GM12878 (cell line): ENCODE results near the gene MAZ. TPM values are rescaled to one million over a fixed set of nuclear protein-coding genes. Genes with fewer than 3 reads are reported as not detected.

Experiments used
- ATF2 ChIP-seq: IDR thresholded peaks from 2 replicates; pipeline ENCODE4 v1.6.1; 2012; ENCODE audit warnings: low read length, inconsistent platforms
- BCLAF1 ChIP-seq: fragments of 450-650 bp; IDR thresholded peaks from 2 replicates; pipeline ENCODE4 v1.6.1; 2017; ENCODE audit warnings: antibody characterized with exemption, mild to moderate bottlenecking, moderate library complexity
- E2F8 ChIP-seq: fragments of 450-650 bp; IDR thresholded peaks from 2 replicates; pipeline ENCODE4 v1.6.1; 2018; ENCODE audit warnings: mild to moderate bottlenecking, low read depth, moderate library complexity; ENCODE audit not compliant: partially characterized antibody
- E4F1 ChIP-seq: fragments of 450-650 bp; IDR thresholded peaks from 2 replicates; pipeline ENCODE4 v1.6.1; 2018; ENCODE audit warnings: borderline replicate concordance, mild to moderate bottlenecking; ENCODE audit not compliant: partially characterized antibody
- EP300 ChIP-seq, 2 experiments: fragments of 150-350 bp in 1 of 2; IDR thresholded peaks; 2 replicates each; pipeline ENCODE4 v1.6.1; 2011 to 2012; ENCODE audit warnings: low read depth in 2 of 2, low read length in 2 of 2, borderline replicate concordance in 1 of 2, improper control_type of control experiment in 1 of 2, inconsistent platforms in 1 of 2; ENCODE audit not compliant: control insufficient read depth in 1 of 2
- KAT2A ChIP-seq: conservative IDR thresholded peaks from 2 replicates; pipeline ENCODE4 v1.6.1; 2011; ENCODE audit warnings: low read depth, low read length; ENCODE audit not compliant: control insufficient read depth
- MEF2A ChIP-seq: IDR thresholded peaks from 2 replicates; pipeline ENCODE4 v1.6.1; 2011; ENCODE audit warnings: low read depth, mild to moderate bottlenecking, low read length, moderate library complexity; ENCODE audit not compliant: insufficient read depth
- MLLT1 ChIP-seq: fragments of 450-650 bp; IDR thresholded peaks from 2 replicates; pipeline ENCODE4 v1.6.1; 2016; ENCODE audit warnings: mild to moderate bottlenecking
- MTA3 ChIP-seq: IDR thresholded peaks from 2 replicates; pipeline ENCODE4 v1.6.1; 2012; ENCODE audit warnings: low read length, inconsistent platforms, borderline replicate concordance
- SPI1 ChIP-seq: IDR thresholded peaks from 2 replicates; pipeline ENCODE4 v1.6.1; 2011; ENCODE audit warnings: low read depth, mild to moderate bottlenecking, low read length, moderate library complexity, borderline replicate concordance; ENCODE audit not compliant: insufficient read depth
- ZBED1 ChIP-seq: IDR thresholded peaks from 2 replicates; pipeline ENCODE4 v1.6.1; 2016; ENCODE audit warnings: borderline replicate concordance
- polyA plus RNA-seq, 11 experiments: library from polyadenylated mRNA; depleted of rRNA in 4 of 11; unstranded in 6 of 11; stranded (reverse) in 5 of 11; fragments of >200 nt; fragmentation: Nextera tagmentation in 4 of 11; fragmentation: Illumina TruSeq in 1 of 11; extraction: Ambion mirVana in 4 of 11; extraction: Trizol in 1 of 11; gene quantifications; 1 replicate in 1 of 11; 2 replicates in 10 of 11; pipeline versions ENCODE4 v1.2.1 to v1.2.3, GENCODE V29; 2011 to 2016; ENCODE audit warnings: inconsistent platforms in 2 of 11, missing spikeins in 2 of 11, low read depth in 1 of 11
- total RNA-seq, 4 experiments: library from RNA; depleted of rRNA in 3 of 4; stranded (reverse); fragments of >200 nt in 3 of 4; fragmentation: Illumina TruSeq in 1 of 4; extraction: Trizol in 1 of 4; gene quantifications; 2 replicates each; pipeline versions ENCODE4 v1.2.1 to v1.2.3, GENCODE V29; 2013 to 2021
- TF ChIP-seq, protein P1 (sequence below): fragments of 450-650 bp; IDR thresholded peaks from 2 replicates; pipeline ENCODE4 v1.6.1; 2017; ENCODE audit warnings: mild to moderate bottlenecking, low read depth, inconsistent platforms; ENCODE audit not compliant: poor library complexity, severe bottlenecking

The MAZ gene
- total and polyA plus RNA-seq, 10 of the 15 experiments (the other 5 are each of a cell fraction or from before 2014, with no cell fraction given), result 23.9 to 309 (median 116) TPM

- peak; percentile 94 for TF ChIP-seq MLLT1
- TF ChIP-seq E4F1, result peak; percentile 47
- TF ChIP-seq ATF2, result no peak
- no peak for TF ChIP-seq MTA3
- TF ChIP-seq EP300 (IDR thresholded peaks at IDR 0.05; ENCODE audit: borderline replicate concordance in 1 of 2, control insufficient read depth in 1 of 2, low read depth in 2 of 2, low read length in 2 of 2), result peak in 1 of 2 experiments; percentile 11; a peak in 1 of 4 replicates
- peak; percentile 62 for TF ChIP-seq E2F8
- TF ChIP-seq KAT2A, result no peak
- TF ChIP-seq, protein P1, sequence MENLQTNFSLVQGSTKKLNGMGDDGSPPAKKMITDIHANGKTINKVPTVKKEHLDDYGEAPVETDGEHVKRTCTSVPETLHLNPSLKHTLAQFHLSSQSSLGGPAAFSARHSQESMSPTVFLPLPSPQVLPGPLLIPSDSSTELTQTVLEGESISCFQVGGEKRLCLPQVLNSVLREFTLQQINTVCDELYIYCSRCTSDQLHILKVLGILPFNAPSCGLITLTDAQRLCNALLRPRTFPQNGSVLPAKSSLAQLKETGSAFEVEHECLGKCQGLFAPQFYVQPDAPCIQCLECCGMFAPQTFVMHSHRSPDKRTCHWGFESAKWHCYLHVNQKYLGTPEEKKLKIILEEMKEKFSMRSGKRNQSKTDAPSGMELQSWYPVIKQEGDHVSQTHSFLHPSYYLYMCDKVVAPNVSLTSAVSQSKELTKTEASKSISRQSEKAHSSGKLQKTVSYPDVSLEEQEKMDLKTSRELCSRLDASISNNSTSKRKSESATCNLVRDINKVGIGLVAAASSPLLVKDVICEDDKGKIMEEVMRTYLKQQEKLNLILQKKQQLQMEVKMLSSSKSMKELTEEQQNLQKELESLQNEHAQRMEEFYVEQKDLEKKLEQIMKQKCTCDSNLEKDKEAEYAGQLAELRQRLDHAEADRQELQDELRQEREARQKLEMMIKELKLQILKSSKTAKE, result peak; percentile 71
- TF ChIP-seq MEF2A, result 0 out of 2 replicates have a peak, but pooled peaks have one; percentile 8
- no peak for TF ChIP-seq ZBED1
- TF ChIP-seq BCLAF1, result no peak
- peak; percentile 61; the same call in 1 of the 2 replicates for TF ChIP-seq SPI1
These were observed 9.7 kb downstream of the MAZ start, which contains the start of gene PAGR1 (continued) for GRCh38 chr16:29815793-29816693.
